Measurements from ENCODE around the gene UGT1A9.

The UGT1A9 gene

DNA sequence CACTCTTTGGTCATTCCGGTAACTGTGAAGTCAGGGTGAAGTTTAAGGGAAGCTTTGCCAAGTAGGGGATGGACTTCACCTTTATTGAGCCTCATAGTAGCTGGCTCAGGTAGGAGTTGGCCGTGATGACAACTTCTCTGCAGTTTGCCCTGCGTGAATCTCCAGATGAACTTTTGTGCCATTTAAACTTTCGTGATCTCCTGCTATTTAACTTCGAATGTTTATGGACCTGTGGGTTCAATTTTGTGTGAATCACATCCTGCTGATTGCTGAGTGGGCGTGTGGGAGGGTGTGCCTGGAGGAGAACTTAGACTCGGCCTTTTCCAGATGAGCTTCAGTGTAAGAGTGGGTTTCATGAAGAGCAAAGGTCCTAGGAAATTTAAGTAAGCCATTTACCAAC lies 92.6 kb downstream of the UGT1A9 start:
- no peak for DNase-seq

DNA sequence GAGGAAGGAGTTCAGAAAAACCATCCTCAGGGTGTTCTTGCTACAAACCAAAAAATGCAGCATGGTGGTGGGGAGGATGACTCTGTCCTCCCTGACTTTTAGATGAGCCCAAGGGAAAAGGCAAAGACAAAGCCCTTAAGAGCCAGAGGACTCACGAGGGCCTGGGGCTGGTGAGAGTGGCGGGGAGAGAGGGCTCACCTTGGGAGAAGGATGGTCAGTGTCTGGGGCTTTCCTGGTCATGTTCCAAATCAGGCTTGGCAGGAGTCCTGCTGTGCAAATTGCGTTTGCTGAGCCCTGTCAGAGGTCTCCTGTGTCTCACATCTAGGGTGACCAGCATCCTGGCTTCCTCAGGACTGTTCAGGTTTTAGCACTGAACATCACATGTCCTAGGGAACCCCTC lies 93.1 kb downstream of the UGT1A9 start:
- no peak for DNase-seq

DNA sequence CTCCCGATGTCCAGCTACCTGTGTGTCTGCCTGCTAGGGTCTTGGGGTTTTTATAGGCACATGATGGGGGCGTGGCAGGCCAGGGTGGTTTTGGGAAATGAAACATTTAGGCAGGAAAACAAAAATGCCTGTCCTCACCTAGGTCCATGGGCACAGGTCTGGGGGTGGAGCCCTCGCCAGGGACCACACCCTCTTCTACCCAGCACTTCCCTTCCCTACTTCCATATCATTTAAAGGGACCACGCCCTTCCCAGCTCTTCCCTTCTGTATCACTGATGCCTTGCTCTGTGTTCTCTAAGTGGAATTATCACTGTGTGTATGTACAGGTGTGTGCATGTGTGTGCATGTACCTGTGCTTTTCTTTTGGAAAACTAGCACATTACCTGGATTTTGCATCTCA lies 94.7 kb downstream of the UGT1A9 start:
- no peak for DNase-seq

DNA sequence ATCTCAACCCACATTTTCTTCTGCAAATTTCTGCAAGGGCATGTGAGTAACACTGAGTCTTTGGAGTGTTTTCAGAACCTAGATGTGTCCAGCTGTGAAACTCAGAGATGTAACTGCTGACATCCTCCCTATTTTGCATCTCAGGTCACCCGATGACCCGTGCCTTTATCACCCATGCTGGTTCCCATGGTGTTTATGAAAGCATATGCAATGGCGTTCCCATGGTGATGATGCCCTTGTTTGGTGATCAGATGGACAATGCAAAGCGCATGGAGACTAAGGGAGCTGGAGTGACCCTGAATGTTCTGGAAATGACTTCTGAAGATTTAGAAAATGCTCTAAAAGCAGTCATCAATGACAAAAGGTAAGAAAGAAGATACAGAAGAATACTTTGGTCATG lies 96.4 kb downstream of the UGT1A9 start:
- no peak for DNase-seq

DNA sequence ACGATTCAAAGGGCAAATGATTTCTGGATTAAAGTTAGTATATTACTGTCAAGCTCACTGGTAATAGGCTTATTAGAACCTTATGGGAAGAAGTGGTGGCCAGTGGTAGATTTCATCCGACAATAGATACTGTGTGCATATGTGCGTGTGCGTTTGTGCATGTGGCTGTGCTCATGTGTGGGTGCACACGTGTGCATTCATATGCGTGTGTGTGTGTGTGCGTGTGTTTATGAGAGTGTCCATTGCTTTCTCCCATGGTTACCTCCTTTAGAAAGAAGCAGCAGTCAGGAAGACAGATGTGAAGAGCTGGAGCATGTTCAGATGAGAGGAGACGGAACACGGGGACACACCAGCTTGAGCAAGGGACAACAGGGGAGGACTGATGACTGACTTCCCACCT lies 97.6 kb downstream of the UGT1A9 start:
- no peak for DNase-seq

DNA sequence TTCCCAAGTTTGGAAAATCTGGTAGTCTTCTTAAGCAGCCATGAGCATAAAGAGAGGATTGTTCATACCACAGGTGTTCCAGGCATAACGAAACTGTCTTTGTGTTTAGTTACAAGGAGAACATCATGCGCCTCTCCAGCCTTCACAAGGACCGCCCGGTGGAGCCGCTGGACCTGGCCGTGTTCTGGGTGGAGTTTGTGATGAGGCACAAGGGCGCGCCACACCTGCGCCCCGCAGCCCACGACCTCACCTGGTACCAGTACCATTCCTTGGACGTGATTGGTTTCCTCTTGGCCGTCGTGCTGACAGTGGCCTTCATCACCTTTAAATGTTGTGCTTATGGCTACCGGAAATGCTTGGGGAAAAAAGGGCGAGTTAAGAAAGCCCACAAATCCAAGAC lies 100.5 kb downstream of the UGT1A9 start:
- DNase-seq = no peak

DNA sequence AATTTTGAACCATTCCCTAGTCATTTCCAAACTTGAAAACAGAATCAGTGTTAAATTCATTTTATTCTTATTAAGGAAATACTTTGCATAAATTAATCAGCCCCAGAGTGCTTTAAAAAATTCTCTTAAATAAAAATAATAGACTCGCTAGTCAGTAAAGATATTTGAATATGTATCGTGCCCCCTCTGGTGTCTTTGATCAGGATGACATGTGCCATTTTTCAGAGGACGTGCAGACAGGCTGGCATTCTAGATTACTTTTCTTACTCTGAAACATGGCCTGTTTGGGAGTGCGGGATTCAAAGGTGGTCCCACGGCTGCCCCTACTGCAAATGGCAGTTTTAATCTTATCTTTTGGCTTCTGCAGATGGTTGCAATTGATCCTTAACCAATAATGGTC lies 100.9 kb downstream of the UGT1A9 start:
- no peak for DNase-seq

DNA sequence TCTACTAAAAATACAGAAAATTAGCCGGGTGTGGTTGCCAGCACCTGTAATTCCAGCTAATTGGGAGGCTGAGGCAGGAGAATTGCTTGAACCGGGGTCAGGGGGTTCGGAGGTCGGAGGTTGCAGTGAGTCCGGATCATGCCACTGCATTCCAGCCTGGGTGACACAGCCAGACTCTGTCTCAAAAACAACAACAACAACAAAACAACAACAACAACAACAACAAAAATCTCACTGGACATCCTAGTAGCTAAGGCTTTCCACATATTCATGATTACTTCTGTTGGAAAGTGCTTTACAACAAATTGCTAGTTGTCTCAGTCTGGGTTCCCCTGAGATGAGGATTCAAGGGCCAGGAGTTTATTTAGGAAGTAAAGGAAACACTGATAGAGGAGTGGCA lies 102.2 kb downstream of the UGT1A9 start:
- DNase-seq = no peak

DNA sequence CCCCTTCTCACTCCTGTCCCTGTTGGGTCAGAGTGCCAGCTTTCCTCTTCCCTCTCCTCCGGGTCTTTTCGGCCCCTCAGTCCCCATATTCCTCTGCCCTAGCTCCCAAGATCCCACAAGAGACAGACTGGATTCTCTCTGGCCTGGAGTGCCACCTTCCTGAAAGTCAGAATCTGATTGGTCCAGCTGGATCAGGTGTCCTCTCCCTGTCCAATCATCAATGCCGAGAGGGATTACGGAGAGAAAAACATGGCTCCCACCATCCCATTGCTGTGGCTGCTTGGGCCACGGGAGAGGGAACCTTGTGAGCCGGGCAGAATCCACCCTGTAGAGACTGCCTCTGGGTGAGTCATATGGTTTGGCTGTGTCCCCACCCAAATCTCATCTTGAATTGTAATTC lies 103.7 kb downstream of the UGT1A9 start:
- no peak for DNase-seq

DNA sequence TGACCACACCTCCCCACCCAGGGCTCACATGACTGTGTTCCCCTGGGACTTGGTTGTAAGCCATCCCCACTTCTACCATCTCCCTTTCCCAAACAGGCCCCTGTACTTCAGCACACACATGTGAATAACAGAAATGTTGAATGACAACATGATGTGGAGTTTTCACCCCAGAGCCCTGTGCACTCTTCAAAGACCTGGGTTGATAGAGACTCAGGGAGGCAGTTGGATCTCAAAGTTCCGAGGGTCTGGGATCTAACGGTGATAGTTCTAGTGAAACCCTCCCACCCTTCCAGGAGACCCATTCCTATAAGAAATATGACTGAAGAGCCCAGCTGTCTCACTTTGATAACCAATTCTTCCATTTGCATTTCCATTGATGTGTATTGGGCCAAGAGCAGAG lies 106.3 kb downstream of the UGT1A9 start, which contains the start of gene MROH2A:
MROH2A (plus strand) TSS at position 301 of the 400 bp plus-strand sequence. CDS start 1,029 bp downstream, outside the sequence.
- DNase-seq = no peak

DNA sequence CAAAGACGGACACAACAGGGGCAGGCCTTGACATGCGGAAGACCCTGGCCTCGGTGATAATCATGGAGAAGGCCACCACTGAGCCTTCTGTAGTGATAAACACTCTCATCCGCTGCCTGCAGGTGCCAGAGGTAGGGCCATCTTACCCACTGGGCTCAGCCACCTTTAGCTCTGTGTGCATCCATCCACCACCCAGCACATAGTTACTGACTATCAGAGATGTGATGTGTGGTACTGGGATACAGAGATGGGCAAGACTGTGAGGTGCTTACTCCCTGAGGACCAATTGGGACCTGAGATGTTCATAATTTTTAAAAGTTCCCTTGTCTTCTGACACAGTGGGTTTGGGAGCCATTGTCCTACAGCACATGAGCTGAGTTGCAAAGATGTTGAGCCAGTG lies 108.0 kb downstream of the UGT1A9 start:
- DNase-seq = no peak

DNA sequence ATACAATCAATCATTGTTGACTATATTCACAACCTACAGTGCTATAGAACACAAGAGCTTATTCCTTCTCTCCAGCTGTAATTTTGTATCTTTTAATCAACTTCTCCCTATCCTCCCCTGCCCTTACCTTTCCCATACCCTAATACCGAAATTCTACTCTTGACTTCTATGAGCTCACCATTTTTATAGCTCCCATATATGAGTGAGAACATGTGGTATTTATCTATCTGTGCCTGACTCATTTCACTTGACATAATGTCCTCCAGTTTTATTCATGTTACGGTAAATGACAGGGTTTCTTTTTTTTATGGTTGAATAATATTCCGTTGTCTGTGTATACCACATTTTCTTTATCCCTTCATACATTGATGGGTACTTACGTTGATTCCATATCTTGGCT lies 109.1 kb downstream of the UGT1A9 start:
- no peak for DNase-seq

DNA sequence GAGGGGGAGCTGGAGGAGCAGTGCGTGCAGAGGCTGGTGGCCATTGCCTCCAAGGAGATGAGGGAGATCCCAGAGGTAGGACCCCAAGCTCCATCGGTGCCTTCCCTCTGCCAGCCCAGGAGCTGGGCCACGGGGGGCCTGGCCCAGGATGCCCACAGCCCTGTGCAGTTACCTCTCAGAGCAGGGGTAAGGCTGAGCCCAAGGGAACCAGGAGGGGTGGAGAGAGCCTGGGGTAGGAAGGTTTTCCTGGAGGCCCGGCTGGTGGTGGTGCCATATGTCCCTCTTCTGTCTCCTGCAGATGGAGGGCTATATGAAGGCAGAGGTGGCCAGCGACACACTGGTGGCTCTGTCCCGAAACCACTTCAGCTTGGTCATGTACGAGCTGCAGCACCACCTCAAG lies 117.9 kb downstream of the UGT1A9 start:
- DNase-seq = no peak

DNA sequence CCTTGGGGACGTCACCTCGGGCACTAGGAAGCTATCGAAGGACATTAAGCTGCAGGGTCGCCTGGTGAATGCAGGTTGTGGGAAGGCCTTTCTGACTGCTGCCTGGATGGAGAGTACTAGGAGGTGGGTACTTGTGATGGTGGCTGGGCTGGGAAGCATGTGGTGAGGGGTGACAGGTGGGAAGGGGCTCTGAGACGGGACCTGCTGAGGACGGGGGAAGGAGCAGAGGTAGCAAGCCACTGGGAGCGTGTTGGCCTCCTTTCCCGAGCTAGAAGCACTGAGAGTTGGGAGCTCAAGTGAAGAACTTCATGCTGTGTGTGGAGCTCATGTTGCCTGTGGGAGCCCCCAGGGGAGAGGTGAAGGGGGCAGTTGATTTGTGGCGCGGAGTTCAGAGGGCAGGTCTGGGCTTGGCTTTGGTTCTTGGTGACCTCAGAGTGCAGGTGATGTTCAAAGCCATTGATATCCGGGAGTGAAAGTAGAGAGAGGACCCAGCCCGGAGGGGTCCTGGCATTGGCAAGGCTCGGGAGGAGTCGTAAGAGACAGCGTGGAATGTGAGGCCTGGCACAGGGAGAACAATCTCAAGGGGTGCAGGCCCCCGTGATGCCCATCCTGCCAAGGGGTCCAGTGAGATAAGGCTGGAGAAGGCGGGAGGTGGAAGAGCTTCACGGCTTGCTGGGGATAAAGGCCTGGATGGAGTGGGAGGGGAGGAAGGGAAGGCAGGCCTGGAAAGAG lies 119.6 kb downstream of the UGT1A9 start:
- DNase-seq = no peak

DNA sequence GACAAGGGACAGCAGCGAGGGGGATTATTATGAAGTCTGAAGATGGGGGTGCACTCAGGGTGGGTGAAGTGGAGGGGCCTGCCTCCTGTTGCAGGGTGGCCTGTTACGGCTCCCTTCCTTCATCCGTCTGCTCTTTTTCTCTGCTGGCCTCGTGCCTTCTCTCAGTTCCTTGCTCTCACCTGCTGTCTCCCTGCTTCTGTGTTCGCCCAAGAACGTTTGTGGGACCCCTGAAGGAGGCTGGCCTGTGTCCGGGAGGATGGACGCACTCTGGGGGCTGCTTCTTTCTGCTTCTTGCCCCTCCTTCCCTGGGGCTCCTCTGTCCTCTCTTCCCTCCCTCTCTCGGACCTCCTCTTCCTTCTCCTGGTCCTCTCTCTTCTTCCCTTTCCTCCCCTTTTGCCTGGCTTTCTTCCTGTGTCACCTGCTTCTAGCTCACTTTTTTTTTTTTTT lies 120.2 kb downstream of the UGT1A9 start:
- no peak for DNase-seq

DNA sequence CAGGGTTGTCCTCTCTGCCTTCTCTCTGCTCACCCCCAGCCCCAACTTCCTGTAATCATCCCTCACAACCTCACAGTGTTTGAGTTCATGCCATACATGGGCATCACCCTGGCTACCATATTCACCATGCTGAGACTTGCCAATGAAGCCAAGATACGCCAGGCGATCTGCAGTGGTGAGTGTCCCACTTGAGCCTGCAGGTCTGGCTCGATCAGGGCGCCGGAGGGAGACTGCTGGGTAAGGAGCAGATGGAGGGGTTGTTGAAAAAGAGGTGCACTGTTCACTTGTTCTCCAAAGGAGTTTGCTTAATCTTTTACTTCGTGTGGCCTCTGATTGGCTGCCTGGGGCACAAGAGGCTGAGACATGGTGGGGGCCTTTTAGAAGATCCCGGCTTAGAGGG lies 121.0 kb downstream of the UGT1A9 start:
- DNase-seq = no peak

DNA sequence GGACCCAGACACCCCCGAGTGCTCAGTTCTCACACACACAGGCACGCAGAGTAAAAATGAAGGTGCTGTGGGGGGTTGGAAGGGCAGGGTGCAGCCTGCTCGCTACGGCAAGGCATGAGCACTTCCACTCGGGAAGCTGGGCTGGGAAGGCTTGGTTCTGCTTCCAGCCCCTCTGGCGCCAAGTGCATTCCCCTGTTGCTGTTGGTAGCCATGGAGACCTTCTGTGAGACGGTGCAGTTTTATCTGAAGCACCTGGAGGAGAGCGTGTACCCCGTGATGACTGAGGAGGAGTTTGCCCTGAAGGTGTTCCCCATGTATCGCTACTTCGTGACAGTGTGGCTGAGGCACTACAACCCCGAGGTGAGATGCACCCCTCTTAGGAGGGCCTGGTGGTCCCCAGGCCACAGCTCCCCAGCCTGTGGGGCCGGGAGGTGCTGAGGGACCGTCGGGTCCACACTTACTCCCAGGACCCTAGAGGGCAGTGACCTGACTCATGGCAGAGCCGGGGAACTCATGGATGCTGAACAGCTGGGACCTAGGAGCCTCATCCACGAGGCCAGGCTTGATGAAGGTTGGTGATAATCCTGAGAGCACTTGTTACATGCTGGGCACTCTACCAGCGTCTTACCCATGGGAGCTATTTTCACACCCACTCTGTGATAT lies 121.9 kb downstream of the UGT1A9 start:
- no peak for DNase-seq

DNA sequence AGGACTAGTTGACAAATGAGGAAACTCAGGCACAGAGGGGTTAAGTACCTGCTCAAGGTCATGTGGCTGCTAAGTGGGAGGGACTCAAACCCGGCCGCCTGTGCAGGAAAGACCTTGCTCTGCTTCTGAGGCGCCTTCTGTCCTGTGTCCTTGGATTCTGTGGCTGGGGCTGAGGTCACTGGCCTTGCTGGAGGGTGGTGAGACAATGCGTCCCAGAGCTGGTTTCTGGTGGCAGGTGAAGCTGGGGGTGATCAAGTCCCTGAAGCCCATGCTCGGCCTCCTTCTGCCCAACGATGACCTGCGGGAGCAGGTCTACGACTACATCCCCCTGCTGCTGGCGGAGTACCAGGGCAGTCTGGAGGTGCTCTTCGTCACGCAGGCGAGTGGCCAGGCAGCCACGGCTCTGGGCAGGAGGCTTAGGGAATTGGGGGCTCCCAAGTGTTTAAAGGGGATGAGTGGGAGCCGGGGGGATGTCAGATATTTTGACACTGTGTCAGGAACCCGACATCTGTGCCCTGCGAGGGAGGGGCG lies 122.5 kb downstream of the UGT1A9 start:
- no peak for DNase-seq

DNA sequence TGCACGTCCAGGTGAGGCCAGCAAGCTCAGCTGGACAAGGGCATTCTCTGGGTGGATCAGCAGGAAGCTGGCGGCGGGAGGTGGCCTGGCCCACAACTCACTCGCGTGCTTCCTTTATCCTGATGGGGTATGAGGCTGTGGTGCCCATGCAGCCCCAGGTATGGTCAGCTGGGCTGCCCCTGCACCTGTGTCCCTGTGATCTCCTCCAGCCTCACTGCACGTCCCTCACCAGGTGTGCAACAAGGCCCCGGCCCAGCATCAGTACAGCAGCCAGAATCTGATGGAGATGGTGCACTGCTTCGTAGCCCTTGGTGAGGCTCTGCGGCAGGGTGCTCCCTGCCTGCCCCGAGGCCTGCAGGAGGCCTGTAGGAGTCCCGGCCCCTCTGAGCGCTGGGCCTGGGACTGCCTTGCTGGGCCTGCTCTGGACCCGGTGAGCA lies 124.1 kb downstream of the UGT1A9 start:
- DNase-seq = no peak

DNA sequence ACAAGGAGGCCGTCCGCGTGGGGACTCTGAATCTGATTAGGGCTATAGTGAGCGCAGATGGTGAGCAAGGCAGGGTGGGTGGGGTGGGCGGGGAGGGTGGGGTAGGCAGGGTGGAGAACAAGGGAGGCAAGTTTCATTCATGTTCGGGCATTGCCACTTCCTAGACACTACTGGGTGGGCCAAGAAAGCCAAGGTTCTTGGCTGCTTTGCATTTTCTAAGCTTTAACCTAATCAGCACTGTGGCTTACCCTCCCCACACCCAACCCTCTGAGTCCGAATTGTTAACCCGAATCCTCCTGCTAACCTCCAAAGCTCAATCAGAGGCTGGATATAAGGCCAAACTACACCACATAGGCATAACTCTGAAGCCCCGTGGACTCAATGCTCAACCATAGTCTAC lies 124.6 kb downstream of the UGT1A9 start:
- DNase-seq = no peak

DNA sequence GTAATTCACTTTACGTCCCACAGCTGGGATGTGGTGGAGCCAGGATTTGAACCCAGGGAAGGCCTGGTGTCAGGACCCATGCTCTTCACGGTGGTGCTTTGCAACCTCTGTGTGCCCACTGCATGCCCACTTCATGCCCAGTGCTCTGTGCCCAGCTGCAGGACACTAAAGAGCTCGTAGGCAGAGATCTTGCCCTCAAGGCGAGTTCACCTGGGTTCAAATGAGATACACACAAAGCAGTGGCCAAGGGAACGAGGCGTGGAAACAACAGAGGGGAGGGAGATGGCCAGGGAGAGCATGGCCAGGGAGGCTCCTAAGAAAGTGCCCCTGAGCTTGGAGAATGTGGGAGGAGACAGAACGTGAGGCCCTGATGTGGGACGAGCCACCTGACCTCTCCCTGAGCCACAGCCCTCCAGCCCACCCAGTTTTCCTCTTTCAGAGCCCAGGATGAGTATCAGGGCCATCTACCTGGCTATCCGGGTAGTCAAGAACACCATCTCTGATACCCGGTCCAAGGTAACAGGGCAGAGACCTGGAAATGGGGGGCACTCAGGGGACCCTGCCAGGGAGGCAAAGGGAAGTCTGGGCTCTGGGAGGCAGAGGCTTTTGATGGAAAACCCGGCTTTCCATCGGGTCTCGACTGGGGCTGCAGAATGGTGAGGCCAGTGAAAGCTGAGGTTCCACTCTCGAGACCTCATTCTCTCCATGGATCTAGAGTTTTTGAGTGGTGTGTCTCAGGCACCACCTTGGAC lies 126.8 kb downstream of the UGT1A9 start:
- no peak for DNase-seq

DNA sequence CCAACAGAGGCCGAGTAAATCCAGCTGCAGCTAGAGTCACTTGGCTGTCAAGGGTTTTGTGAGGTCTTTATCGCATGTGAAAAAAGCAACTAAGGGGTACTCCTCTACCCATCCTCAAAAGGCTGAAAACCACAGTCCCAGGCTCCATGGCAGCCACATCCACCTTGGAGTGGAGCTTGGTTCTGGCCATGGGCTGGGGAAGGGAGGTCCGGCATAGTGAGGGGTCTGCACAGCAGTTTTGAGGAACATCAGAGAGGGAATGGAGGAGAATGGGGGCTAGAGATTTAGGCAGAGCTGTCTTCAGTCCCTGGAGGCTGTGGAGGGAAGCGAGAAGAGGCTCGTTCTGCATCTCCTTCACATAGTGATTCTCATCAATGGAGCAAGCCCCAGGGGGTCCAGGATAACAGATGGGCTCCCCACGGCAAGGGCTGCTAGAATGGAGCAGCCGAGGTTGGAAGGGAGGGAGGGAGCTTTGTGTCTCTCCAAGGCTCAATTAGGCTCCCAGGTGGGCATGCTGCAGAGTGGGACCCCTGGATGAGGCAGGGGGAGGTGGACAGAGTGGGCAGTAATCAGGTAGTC lies 127.5 kb downstream of the UGT1A9 start:
- DNase-seq = no peak

DNA sequence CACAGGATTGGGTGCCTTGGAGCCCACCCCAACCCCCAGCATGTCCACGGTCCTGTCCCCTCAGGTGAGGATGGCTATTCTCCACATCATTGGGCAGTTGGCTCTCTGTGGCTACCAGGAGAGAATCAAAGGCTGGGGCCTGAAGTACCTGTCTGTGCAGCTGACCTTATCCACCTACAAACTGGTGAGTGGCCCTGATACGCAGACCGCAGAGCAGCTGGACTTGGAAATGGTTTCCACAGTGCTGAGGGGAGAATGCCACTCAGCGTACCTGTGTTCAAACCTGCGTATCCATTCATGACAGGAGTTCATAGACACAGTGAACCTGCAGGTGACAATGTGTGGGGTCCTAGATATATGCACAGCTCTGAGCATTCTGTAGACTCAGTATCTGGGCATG lies 128.0 kb downstream of the UGT1A9 start:
- DNase-seq = no peak
